ENCODE data around the gene GPR78.
A peak's percentile ranks its signal among the peaks of the same experiment; 100 is the strongest.

GPR78 gene

DNA sequence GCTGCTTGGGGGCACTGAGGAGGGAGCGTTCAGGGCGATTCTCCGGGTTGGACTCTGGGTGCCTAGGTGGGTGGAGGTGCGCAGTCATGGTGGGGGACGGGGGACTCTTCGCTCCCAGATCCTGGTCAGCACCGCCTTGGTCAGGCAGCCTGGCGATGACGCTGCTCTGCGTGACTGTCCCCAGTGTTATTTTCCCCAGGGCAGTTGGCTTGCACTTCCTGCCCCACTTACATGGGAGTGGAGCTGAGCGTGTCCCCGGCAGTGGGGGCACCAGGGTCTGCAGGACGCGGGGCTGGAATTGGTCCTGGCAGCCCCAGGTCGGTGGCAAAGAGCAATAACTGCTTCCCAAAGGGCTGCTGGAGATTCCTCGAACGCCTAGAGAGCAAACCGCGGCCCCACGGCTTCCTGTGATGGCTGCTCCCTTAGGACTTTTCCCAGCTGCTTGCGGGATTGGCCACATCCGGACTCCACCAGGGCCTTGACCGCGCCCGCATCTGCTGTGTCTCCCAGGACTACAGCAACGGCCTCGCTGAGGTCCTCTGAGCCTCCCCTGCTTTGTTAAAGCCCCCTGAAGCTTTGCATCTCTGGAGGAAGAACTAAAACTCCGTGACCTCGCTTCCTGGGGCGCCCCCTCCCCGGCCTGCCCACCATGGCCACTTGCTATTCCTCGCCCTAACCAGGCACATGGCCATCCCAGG, 35.3 kb upstream of the GPR78 start:
- Histone ChIP-seq H3K4me1 (no peaks in the 10 kb centered on the region), H3K4me2 (ENCODE audit: low read length) (no peak overlapping the region), H3K79me2 (no peaks in the 10 kb centered on the region), H3K27me3 (ENCODE audit: control insufficient read depth, insufficient read depth, low read length) (no peaks in the 10 kb centered on the region), H2AFZ (no peak overlapping the region), H3K4me3 (ENCODE audit: low read depth, low read length) (no peak overlapping the region), H3K36me3 (ENCODE audit: control insufficient read depth, insufficient read depth, low read length) (no peaks in the 10 kb centered on the region), H3K9me3 (ENCODE audit: control insufficient read depth, low read length) (no peaks in the 10 kb centered on the region), H3K27ac (no peak overlapping the region), H3K9ac (no peak overlapping the region)
- TF ChIP-seq, protein P1, sequence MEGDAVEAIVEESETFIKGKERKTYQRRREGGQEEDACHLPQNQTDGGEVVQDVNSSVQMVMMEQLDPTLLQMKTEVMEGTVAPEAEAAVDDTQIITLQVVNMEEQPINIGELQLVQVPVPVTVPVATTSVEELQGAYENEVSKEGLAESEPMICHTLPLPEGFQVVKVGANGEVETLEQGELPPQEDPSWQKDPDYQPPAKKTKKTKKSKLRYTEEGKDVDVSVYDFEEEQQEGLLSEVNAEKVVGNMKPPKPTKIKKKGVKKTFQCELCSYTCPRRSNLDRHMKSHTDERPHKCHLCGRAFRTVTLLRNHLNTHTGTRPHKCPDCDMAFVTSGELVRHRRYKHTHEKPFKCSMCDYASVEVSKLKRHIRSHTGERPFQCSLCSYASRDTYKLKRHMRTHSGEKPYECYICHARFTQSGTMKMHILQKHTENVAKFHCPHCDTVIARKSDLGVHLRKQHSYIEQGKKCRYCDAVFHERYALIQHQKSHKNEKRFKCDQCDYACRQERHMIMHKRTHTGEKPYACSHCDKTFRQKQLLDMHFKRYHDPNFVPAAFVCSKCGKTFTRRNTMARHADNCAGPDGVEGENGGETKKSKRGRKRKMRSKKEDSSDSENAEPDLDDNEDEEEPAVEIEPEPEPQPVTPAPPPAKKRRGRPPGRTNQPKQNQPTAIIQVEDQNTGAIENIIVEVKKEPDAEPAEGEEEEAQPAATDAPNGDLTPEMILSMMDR (IDR thresholded peaks at IDR 0.05): no peak

DNA sequence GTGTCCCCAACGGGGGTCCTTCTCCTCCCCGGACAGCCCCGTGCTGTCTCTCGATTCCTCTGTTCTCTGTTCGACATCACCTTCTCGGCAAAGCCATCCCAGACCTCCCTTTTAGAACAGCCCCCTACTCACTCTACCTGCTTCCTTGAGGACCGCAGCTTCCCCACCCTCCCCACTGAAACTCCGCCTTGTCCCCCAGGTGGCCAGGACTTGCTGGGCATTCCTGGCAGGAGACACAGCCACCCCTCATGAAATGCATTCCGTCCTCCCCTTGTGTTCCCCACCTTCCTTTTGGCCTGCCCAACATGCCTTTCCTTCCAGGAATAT, 34.8 kb upstream of the GPR78 start:
- H3K9me3 ChIP-seq (ENCODE audit: control insufficient read depth, low read length): no peaks in the 10 kb centered on the region
- no peaks in the 10 kb centered on the region for H3K4me1 ChIP-seq
- no peak overlapping the region for H3K27ac ChIP-seq
- H3K9ac ChIP-seq: no peak overlapping the region
- H3K79me2 ChIP-seq: no peaks in the 10 kb centered on the region
- TF ChIP-seq, protein P1 (IDR thresholded peaks at IDR 0.05): no peak
- no peak overlapping the region for H2AFZ ChIP-seq
- H3K4me3 ChIP-seq (ENCODE audit: low read depth, low read length): no peak overlapping the region
- no peak overlapping the region for H3K4me2 ChIP-seq (ENCODE audit: low read length)
- no peaks in the 10 kb centered on the region for H3K27me3 ChIP-seq (ENCODE audit: control insufficient read depth, insufficient read depth, low read length)
- H3K36me3 ChIP-seq (ENCODE audit: control insufficient read depth, insufficient read depth, low read length): no peaks in the 10 kb centered on the region

DNA sequence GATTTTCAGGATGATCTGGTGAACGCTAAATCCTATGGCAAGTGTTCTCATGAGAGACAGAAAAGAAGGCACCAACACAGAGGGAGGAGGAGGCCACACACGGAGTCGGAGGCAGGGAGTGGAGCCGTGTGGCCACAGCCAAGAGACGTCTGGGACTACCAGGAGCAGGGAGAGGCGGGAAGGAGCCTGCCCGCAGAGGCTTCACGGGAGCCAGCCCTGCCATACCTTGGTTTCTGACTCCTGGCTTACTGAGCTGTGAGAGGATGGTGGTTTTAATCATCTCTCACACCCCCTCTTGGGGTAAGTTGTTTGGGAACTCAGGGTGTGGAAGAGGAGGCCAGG, 33.5 kb upstream of the GPR78 start:
- no peak overlapping the region for H3K4me2 ChIP-seq (ENCODE audit: low read length)
- H3K27ac ChIP-seq: no peak overlapping the region
- no peaks in the 10 kb centered on the region for H3K4me1 ChIP-seq
- no peak overlapping the region for H3K9ac ChIP-seq
- no peaks in the 10 kb centered on the region for H3K79me2 ChIP-seq
- H3K4me3 ChIP-seq (ENCODE audit: low read depth, low read length): no peak overlapping the region
- no peaks in the 10 kb centered on the region for H3K27me3 ChIP-seq (ENCODE audit: control insufficient read depth, insufficient read depth, low read length)
- TF ChIP-seq, protein P1 (IDR thresholded peaks at IDR 0.05): no peak
- H2AFZ ChIP-seq: no peak overlapping the region
- no peaks in the 10 kb centered on the region for H3K9me3 ChIP-seq (ENCODE audit: control insufficient read depth, low read length)
- no peaks in the 10 kb centered on the region for H3K36me3 ChIP-seq (ENCODE audit: control insufficient read depth, insufficient read depth, low read length)

DNA sequence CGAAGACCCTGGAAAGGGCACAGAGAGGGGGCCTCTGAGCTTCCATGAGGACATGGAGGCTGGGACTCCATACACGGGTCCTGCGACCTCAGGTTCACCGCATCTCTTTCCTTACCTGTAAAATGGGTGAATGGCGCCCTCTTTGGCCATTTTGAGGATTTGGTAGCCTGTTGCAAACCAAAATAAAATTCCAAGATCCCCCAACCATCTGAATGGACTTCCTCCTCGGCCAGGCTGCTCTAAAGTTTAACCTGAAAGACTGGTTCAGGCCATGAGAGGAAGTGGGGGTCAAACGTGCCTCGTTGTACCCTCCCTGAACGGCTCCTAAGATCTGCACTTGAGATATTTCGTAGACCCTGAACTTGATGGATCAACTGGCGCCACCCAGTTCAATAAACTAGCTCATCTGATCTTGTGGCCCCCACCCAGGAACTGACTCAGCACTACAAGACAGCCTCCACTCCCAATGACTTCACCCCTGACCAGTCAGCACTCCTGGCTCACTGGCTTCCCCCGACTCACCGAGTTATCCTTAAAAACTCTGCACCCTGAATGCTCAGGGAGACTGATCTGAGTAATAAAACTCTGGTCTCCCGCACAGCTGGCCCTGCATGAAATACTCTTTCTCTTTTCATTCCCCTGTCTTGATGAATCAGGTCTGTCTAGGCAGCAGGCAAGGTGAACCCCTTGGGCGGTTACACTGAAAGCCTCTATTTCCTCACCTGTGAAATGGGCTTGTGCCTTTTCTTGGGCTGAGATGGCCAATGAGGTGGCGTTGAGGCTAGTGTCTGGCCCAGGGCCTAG, 32.9 kb upstream of the GPR78 start:
- H2AFZ ChIP-seq: no peak overlapping the region
- no peaks in the 10 kb centered on the region for H3K36me3 ChIP-seq (ENCODE audit: control insufficient read depth, insufficient read depth, low read length)
- H3K79me2 ChIP-seq: no peaks in the 10 kb centered on the region
- no peaks in the 10 kb centered on the region for H3K9me3 ChIP-seq (ENCODE audit: control insufficient read depth, low read length)
- no peaks in the 10 kb centered on the region for H3K4me1 ChIP-seq
- no peak overlapping the region for H3K4me3 ChIP-seq (ENCODE audit: low read depth, low read length)
- no peaks in the 10 kb centered on the region for H3K27me3 ChIP-seq (ENCODE audit: control insufficient read depth, insufficient read depth, low read length)
- no peak overlapping the region for H3K9ac ChIP-seq
- no peak overlapping the region for H3K27ac ChIP-seq
- no peak overlapping the region for H3K4me2 ChIP-seq (ENCODE audit: low read length)
- TF ChIP-seq, protein P1 (IDR thresholded peaks at IDR 0.05): peak; percentile 30
